VCaP (cell line): ENCODE data around the gene KHNYN.

Experiments used
- H3K27ac ChIP-seq: fragments of 450-650 bp; 2 replicates; pipeline ENCODE4 v1.5.1; 2017
- CTCF ChIP-seq: fragments of 450-650 bp; conservative IDR thresholded peaks from 2 replicates; pipeline ENCODE4 v1.5.1; 2017; ENCODE audit warnings: mild to moderate bottlenecking, moderate library complexity

KHNYN gene

GRCh38 chr14:24438223-24439097 is 8.7 kb downstream of the KHNYN start:
- TF ChIP-seq CTCF, result no peak
- no peak overlapping the region for H3K27ac ChIP-seq

GRCh38 chr14:24439257-24439656 is 9.5 kb downstream of the KHNYN start:
- no peak overlapping the region for H3K27ac ChIP-seq
- no peak for TF ChIP-seq CTCF

GRCh38 chr14:24439830-24440605 is 10.3 kb downstream of the KHNYN start:
- no peak overlapping the region for H3K27ac ChIP-seq
- no peak for TF ChIP-seq CTCF

- TF ChIP-seq CTCF, result no peak
- H3K27ac ChIP-seq, result peak overlapping the region; percentile 96
These were observed 11.0 kb downstream of the KHNYN start for GRCh38 chr14:24440606-24441399.

GRCh38 chr14:24441485-24441884 is 11.7 kb downstream of the KHNYN start:
- TF ChIP-seq CTCF, result no peak
- H3K27ac ChIP-seq, result peak overlapping the region; percentile 96

GRCh38 chr14:24441904-24442239 is 12.1 kb downstream of the KHNYN start:
- TF ChIP-seq CTCF, result no peak
- H3K27ac ChIP-seq, result peak overlapping the region; percentile 96
